ENCODE measurements around the gene UBE2J2. TPM values are rescaled to one million over a fixed set of nuclear protein-coding genes. Genes with fewer than 3 reads are reported as not detected.
A peak's percentile ranks its signal among the peaks of the same experiment; 100 is the strongest.
"Not testable (repeated sequence)": the region's sequence is repeated elsewhere in the genome, so short reads cannot be mapped to it uniquely, and the experiment has no call there.

UBE2J2 gene
- total and polyA plus RNA-seq, 10 donors, result 39.1 to 69.7 (median 55.3) TPM

- intact Hi-C loops (cut with DNase I; ENCODE audit: low total_unique reads), result no loop called here
Observed at GRCh38 chr1:1318131-1318652, 44.5 kb upstream of the UBE2J2 start.

GRCh38 chr1:1317420-1317819, 43.8 kb upstream of the UBE2J2 start:
- H3K4me1 ChIP-seq, result peaks cover 0 to 42% (median 19%) of the 10 kb centered on the region in 6 donors
- H3K27me3 ChIP-seq (replicated peaks in 1 of 7), result no peaks in the 10 kb centered on the region
- TF ChIP-seq CTCF (IDR thresholded peaks at IDR 0.05 in 8 of 11, conservative IDR thresholded peaks at IDR 0.05 in 3 of 11), result no peak
- TF ChIP-seq POLR2A (IDR thresholded peaks at IDR 0.05), result no peak
- no peak for TF ChIP-seq POLR2AphosphoS5 (IDR thresholded peaks at IDR 0.05)
- H3K4me3 ChIP-seq, result no peak overlapping the region
- peaks cover 0 to 95% (median 63%) of the 10 kb centered on the region in 6 donors for H3K36me3 ChIP-seq
- no peak overlapping the region for H3K27ac ChIP-seq
- no peaks in the 10 kb centered on the region for H3K9me3 ChIP-seq
- intact Hi-C loops (cut with DNase I; ENCODE audit: low total_unique reads), result no loop called here
- 87 to 92% (median 90%) methylated on average over 6 of the region's 6 CpGs for WGBS, 5 donors
- no peak for DNase-seq

More at GRCh38 chr1:1318131-1318652, 44.5 kb upstream of the UBE2J2 start:
- WGBS, 5 donors, result 75 to 93% (median 89%) methylated on average over 9 of the region's 9 CpGs
- H3K4me3 ChIP-seq, result no peak overlapping the region
- H3K27ac ChIP-seq, result peak overlapping the region in 2 of 8 donors; percentile 13
- no peaks in the 10 kb centered on the region for H3K27me3 ChIP-seq (replicated peaks in 1 of 7)
- H3K36me3 ChIP-seq, result peaks cover 0 to 93% (median 55%) of the 10 kb centered on the region in 6 donors
- no peaks in the 10 kb centered on the region for H3K9me3 ChIP-seq
- no peak for DNase-seq
- no peak for TF ChIP-seq CTCF (IDR thresholded peaks at IDR 0.05 in 8 of 11, conservative IDR thresholded peaks at IDR 0.05 in 3 of 11)
- no peak for TF ChIP-seq POLR2A (IDR thresholded peaks at IDR 0.05)
- no peak for TF ChIP-seq POLR2AphosphoS5 (IDR thresholded peaks at IDR 0.05)
- peaks cover 2 to 49% (median 26%) of the 10 kb centered on the region in 6 donors for H3K4me1 ChIP-seq

- DNase-seq; H3K27me3 ChIP-seq (replicated peaks in 1 of 7); H3K4me3 ChIP-seq; intact Hi-C loops (cut with DNase I; ENCODE audit: low total_unique reads); H3K27ac ChIP-seq; H3K9me3 ChIP-seq: not testable (repeated sequence)
- 91 to 94% (median 92%) methylated on average over 8 of the region's 8 CpGs for WGBS, 5 donors
- H3K4me1 ChIP-seq, result peaks cover 0 to 30% (median 8%) of the 10 kb centered on the region in 6 donors
- peaks cover 0 to 97% (median 75%) of the 10 kb centered on the region in 6 donors for H3K36me3 ChIP-seq
Observed at GRCh38 chr1:1316199-1316598, 42.5 kb upstream of the UBE2J2 start.

- Histone ChIP-seq H3K27me3 (replicated peaks in 1 of 7) (no peaks in the 10 kb centered on the region), H3K9me3 (no peaks in the 10 kb centered on the region), H3K4me3 (no peak overlapping the region), H3K36me3 (peaks cover 0 to 97% (median 79%) of the 10 kb centered on the region in 6 donors), H3K4me1 (peaks cover 0 to 29% (median 2%) of the 10 kb centered on the region in 6 donors), H3K27ac (peak overlapping the region in 1 of 8 donors; percentile 21)
- DNase-seq, result no peak
- intact Hi-C loops (cut with DNase I; ENCODE audit: low total_unique reads), result no loop called here
- 70 to 86% (median 82%) methylated on average over 15 to 26 of the region's 26 CpGs for WGBS, 5 donors
- TF ChIP-seq POLR2AphosphoS5 (IDR thresholded peaks at IDR 0.05), result no peak
- no peak for TF ChIP-seq POLR2A (IDR thresholded peaks at IDR 0.05)
- TF ChIP-seq CTCF (IDR thresholded peaks at IDR 0.05 in 8 of 11, conservative IDR thresholded peaks at IDR 0.05 in 3 of 11), result no peak
Observed at GRCh38 chr1:1315435-1315954, 41.8 kb upstream of the UBE2J2 start.

Measured in spleen (tissue), 11 donors.